HT-29 (cell line): ENCODE results near the gene TNFRSF9. TPM values are rescaled to one million over a fixed set of nuclear protein-coding genes. Genes with fewer than 3 reads are reported as not detected.
"Not testable (repeated sequence)": the region's sequence is repeated elsewhere in the genome, so short reads cannot be mapped to it uniquely, and the experiment has no call there.

Experiments
- DNase-seq: peaks from one replicate; pipeline ENCODE4 v3.0.0-alpha.2; 2015; ENCODE audit warnings: low spot score
- total RNA-seq: library from RNA; depleted of rRNA; stranded (reverse); fragments of >200 nt; shearing (Covaris generic); gene quantifications from 2 replicates; pipeline ENCODE4 v1.2.3, GENCODE V29; 2014

The TNFRSF9 gene
- total RNA-seq, 1 experiment from 2014 or later, result not detected

DNA sequence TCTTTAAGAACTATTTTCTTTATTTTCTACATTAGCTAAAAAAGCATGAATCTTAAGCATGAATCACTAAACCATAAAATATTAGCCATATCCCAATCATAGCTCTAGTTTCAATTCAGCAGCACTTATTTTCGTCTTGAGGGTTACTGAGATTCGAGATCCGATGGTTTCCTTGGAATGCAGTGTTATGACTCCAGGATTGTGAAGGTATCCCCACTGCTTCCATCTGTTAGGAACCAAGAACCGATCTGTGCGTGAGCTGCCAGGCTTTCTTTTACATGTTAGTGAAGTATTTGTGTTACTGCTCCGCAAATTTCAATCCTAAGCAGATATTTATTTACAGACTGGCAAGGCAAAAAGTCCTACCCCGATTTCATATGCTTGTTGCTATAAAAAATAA lies 18.8 kb downstream of the TNFRSF9 start:
- DNase-seq, result no peak

GRCh38 chr1:7919880-7920279 lies 20.8 kb downstream of the TNFRSF9 start:
- no peak for DNase-seq

DNA sequence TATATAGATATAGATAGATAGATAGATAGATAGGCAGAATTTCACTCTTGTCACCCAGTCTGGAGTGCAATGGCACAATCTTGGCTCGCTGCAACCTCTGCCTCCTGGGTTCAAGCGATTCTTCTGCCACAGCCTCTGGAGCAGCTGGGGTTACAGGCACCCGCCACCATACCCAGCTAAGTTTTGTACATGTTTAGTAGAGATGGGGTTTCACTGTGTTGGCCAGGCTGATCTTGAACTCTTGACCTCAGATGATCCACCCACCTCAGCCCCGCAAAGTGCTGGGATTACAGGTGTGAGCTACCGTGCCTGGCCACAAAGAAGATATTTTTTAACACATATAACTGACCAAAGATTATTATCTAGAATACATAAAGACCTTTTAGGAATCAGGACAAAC lies 22.7 kb downstream of the TNFRSF9 start:
- not testable (repeated sequence) for DNase-seq

GRCh38 chr1:7916501-7916830 lies 24.2 kb downstream of the TNFRSF9 start:
- DNase-seq, result no peak

- DNase-seq, result no peak
Measured at GRCh38 chr1:7915826-7916500, 24.7 kb downstream of the TNFRSF9 start.

- no peak for DNase-seq
Measured at GRCh38 chr1:7912743-7913557, 27.7 kb downstream of the TNFRSF9 start.

- DNase-seq, result no peak
Measured at GRCh38 chr1:7912145-7912544, 28.5 kb downstream of the TNFRSF9 start.

DNA sequence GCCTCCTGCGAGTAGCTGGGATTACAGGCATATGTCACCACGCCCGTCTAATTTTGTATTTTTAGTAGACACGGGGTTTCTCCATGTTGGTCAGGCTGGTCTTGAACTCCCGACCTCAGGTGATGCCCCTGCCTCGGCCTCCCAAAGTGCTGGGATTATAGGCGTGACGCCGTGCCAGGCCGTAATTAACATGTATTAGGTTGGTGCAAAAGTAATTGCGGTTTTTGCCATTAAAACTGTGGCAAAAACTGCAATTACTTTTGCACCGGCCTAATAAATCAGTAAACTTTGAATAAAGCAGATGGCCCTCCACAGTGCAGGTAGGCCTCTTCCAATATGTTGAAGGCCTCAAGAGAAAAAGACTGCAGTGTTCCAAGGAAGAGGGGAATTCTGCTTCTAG lies 35.4 kb downstream of the TNFRSF9 start:
- no peak for DNase-seq

DNA sequence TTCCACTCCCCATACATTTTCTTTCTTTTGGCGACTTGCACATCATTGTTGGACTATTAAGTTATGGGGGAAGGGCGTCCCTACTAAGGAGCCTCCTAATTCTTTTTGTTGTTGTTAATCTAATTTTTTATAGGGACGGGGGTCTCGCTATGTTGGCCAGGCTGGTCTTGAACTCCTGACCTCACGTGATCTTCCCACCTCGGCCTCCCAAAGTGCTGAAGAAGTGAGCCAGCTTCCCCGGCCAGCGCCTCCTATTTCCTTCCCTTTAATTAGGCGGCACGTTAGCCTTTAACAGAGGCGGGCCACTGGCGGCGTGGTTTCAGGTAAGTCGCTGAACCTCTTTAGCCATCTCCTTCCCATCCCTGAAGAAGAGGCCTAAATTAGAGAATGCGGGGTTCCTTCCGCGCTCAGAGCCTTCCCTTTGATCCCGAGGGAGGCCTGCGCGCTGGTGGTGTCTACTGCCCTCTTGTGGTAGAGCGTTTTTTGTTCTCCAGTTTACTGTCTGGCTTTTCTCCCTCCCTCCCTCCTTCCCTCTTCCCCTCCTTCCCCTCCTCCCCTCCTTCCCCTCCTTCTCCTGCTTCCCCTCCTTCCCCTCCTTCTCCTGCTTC lies 38.1 kb downstream of the TNFRSF9 start:
- DNase-seq, result peak; percentile 75

- no peak for DNase-seq
Measured at GRCh38 chr1:7899741-7900140, 40.9 kb downstream of the TNFRSF9 start.

GRCh38 chr1:7898962-7899361 lies 41.7 kb downstream of the TNFRSF9 start:
- DNase-seq, result no peak

- no peak for DNase-seq
Measured at GRCh38 chr1:7896994-7897393, 43.6 kb downstream of the TNFRSF9 start.

- DNase-seq, result no peak
Measured at GRCh38 chr1:7893529-7894180, 47.0 kb downstream of the TNFRSF9 start.

DNA sequence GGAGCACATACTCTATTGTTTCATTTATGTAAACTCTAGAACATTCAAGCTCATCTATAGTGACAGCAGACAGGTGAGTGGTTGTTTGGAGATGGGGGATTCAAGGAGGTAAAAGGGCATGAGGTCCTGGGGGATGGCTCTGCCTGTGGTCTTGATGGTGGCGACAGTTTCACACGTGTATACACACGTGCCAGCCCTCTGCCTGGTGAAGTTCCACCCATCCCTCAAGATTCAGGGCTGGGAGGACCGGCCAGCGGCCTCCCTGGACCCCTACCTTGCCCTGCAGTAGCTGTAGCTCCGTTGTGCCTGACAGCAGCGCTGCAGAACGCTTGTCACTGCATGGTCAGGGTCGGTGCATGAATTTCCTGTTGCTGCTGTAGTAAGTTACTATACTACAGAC lies 48.8 kb downstream of the TNFRSF9 start:
- no peak for DNase-seq

DNA sequence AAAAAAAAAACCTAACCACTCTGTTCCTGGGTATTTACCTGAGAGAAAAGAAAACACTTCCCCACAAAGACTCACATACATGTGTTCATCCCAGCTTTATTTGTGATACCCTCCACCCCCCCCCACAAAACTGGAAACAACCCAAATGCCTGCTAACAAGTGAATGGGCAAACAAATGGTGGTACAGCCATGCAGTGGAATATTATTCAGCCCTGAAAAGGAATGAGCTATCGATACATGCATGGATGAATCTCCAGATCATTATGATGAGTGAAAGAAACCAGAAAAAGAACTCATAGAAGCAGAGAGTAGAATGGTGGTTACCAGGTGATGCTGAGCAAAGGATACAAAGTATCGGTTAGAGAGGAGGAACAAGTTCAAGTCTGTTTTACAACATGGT lies 49.8 kb downstream of the TNFRSF9 start:
- DNase-seq, result no peak

DNA sequence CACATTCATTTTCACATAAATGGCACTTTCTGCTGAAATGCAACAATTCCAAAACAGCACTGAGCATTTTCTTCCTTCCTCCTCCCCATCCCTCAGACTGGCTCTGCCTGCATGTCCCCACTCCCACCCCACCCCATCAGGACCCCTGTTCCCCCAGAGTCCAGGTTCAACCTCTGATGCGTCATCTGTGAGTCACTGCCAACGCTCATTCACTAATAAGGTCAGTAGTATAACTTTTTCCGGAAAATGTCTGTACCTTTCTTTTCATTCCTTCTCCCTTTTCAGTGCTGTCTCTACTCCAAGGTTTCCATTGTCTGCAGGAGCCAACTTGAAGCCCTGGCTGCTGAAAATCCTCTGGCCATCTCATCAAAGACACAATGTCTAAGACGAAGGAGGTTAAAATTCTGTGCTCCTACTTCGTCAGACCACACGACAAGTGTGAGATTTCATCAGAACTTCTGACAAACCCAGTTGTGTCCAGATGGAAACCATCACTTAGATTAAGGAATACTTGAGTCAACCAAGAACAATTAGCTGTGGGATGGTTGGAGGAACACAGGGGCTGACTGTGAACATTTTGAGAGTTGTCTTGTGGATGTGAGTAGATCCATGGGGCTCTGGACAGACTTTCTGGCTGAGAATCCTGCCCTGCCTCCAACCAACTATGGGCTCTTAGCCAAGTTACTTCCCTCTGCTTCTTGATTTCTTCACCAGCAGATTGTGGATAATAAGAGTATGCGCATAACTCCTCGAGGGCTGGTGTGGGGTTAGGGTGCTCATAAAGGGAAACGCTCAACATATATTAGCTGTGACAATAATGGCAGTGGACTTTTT lies 52.2 kb downstream of the TNFRSF9 start:
- DNase-seq, result no peak

GRCh38 chr1:7886405-7886745 lies 54.3 kb downstream of the TNFRSF9 start:
- peak; percentile 7 for DNase-seq

DNA sequence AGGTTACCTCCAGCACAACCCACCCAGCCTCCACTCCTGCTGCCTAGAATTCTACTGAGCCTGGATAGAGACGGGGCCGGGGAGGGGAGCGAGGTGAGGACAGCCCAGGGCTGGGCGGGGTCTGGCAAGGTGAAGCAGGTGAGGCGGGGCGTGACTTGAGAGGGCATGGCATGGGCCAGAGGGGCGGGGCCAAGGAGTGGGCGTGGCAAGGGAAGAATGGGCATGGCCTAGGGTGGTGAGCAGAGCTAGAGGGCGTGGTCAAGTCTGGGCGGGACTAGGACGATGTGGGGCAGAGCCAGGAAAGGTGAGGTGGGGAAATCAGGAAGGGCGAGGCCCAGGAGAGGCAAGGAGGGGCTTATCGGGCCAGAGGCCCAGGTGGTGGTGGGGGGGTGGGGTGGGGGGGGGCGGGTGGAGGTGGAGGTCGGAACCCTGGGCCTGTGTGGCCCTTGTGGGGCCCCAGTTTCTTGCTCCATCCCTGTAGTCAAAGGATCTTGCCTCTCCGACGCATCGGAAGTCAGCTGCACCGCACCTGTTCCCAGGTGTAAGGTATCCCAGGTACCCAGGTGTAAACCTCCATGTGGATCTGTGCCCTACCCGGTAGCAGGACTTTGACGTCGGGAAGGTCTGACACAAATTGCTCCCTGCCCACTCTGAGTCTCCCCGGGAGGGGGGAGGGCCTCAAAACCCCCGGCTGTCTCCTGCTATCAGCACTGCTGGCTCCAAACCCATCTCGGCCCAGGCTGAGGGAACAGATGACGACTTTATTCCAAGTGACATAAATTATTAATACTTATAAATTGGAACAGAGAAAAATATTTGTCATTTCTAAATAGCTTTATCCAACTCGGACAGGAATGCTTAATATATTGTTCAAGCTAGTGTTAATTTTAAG lies 54.9 kb downstream of the TNFRSF9 start:
- DNase-seq, result peak; percentile 89

GRCh38 chr1:7884757-7885156 lies 55.9 kb downstream of the TNFRSF9 start:
- no peak for DNase-seq

DNA sequence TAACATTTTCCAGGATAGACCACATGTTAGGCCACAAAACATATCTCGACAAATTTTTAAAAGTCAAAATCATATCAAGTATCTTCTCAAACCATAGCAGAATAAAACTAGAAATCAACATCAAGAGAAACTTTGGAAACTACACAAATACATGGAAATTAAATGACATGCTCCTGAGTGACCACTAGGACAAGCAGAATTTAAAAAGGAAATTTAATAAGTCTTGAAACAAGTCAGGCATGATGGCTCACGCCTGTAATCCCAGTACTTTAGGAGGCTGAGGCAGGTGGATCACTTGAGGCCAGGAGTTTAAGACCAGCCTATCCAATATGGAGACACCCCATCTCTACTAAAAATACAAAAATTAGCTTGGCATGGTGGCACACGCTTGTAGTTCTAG lies 61.4 kb downstream of the TNFRSF9 start:
- no peak for DNase-seq

GRCh38 chr1:7878027-7878426 lies 62.6 kb downstream of the TNFRSF9 start:
- DNase-seq, result no peak
